Left renal pelvis (tissue), 4 donors: Measurements from ENCODE around the gene ARSB. TPM values are rescaled to one million over a fixed set of nuclear protein-coding genes. Genes with fewer than 3 reads are reported as not detected.
"Not testable (repeated sequence)": the region's sequence is repeated elsewhere in the genome, so short reads cannot be mapped to it uniquely, and the experiment has no call there.

Experiments used
- DNase-seq, 4 donors: peaks; one replicate each; pipeline ENCODE4 v3.0.0-alpha.2; 2013; ENCODE audit warnings: low read depth in 4 of 4, low spot score in 3 of 4
- polyA plus RNA-seq, 4 donors: library from polyadenylated mRNA; unstranded; fragments of 120-200 nt; gene quantifications; one replicate each; pipeline ENCODE4 v1.2.1, GENCODE V29; 2013; ENCODE audit not compliant: insufficient read length in 4 of 4

Gene ARSB
- polyA plus RNA-seq, 4 donors, result 16.3 to 22.8 (median 20.1) TPM

GRCh38 chr5:78997090-78997489 is 12.0 kb upstream of the ARSB start:
- DNase-seq, result no peak

GRCh38 chr5:78995521-78996007 is 10.5 kb upstream of the ARSB start:
- DNase-seq, result no peak

- DNase-seq, result no peak
Observed at GRCh38 chr5:78993165-78993564, 8.1 kb upstream of the ARSB start.

GRCh38 chr5:78992146-78992545 is 7.0 kb upstream of the ARSB start:
- no peak for DNase-seq

- DNase-seq, result no peak
Observed at GRCh38 chr5:78989080-78989479, 4.0 kb upstream of the ARSB start.

GRCh38 chr5:78985725-78986223 is 664 bp upstream of the ARSB start:
- peak in 2 of 4 donors; percentile 10 to 26 for DNase-seq

- peak; percentile 73 to 80 (median 78) for DNase-seq
Observed at GRCh38 chr5:78984439-78985115, 533 bp downstream of the ARSB start.

- no peak for DNase-seq
Observed at GRCh38 chr5:78983601-78984438, 1.3 kb downstream of the ARSB start.

GRCh38 chr5:78983194-78983593 is 1.9 kb downstream of the ARSB start:
- DNase-seq, result not testable (repeated sequence)

GRCh38 chr5:78979909-78980308 is 5.2 kb downstream of the ARSB start:
- DNase-seq, result no peak

GRCh38 chr5:78979117-78979742 is 5.9 kb downstream of the ARSB start:
- no peak for DNase-seq

GRCh38 chr5:78975035-78975434 is 10.1 kb downstream of the ARSB start:
- DNase-seq, result no peak

GRCh38 chr5:78974601-78975000 is 10.5 kb downstream of the ARSB start:
- no peak for DNase-seq

- no peak for DNase-seq
Observed at GRCh38 chr5:78974011-78974410, 11.1 kb downstream of the ARSB start.

GRCh38 chr5:78972654-78973428 is 12.3 kb downstream of the ARSB start:
- peak in 3 of 4 donors; percentile 41 to 51 (median 47) for DNase-seq

- DNase-seq, result no peak
Observed at GRCh38 chr5:78971998-78972397, 13.1 kb downstream of the ARSB start.

GRCh38 chr5:78968781-78969180 is 16.3 kb downstream of the ARSB start:
- no peak for DNase-seq

- peak in 1 of 4 donors; percentile 31 for DNase-seq
Observed at GRCh38 chr5:78964889-78965288, 20.2 kb downstream of the ARSB start.

GRCh38 chr5:78961743-78962142 is 23.4 kb downstream of the ARSB start:
- DNase-seq, result no peak

- DNase-seq, result no peak
Observed at GRCh38 chr5:78959767-78960166, 25.3 kb downstream of the ARSB start.
